Activated CD8-positive, alpha-beta memory T cell treated with anti-CD3 and anti-CD28 coated beads, Interleukin-2, amount 50 U/mL, for 1 hour (primary cell): ENCODE measurements around the gene UAP1.

Source experiments
- DNase-seq: peaks from one replicate; pipeline ENCODE4 v3.0.0-alpha.2; 2020; ENCODE audit errors: extremely low read depth

UAP1 gene

DNA sequence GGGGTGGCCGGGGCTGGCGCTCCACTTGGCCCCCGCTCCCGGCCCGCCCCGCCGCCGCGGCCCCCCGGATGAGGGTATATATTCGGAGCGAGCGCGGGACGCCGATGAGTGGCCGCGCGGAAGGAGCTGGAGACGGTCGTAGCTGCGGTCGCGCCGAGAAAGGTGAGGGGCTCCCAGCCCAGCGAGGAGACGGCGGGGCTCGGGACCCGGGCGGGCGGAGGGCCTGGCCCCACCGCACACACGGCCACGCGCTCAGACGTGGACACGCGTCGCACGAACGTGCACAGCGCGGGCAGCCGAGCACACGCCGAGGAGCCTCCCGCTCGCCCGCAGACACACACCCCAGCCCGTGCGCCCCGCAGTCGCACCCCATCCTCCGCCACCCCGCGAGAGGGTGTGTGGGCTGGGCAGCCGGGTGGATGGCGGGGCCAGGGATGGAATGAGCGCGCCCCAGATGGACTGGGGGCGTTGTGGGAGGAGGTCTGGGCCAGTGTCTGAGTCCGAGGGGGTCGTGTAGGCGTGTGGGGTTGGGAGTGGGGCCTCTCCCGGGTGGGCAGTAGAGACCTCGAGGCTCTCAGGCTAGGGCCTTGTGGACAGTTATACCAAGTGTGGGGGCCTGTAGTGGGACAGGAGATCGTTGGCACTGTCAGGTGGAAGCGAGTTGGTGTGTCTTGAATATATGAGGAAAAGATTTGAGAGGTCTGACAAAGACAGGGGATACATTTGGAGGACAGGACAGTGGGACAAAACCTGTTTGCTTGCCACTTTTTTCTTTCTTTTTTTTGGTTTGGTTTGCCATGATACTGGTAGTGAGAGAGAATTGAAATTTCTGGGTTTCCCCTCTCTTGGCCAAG lies at the start of gene UAP1:
TSS of gene UAP1 (plus strand) at position 107 of the 854 bp plus-strand sequence. CDS start 4,347 bp downstream, outside the sequence.
- no peak for DNase-seq

DNA sequence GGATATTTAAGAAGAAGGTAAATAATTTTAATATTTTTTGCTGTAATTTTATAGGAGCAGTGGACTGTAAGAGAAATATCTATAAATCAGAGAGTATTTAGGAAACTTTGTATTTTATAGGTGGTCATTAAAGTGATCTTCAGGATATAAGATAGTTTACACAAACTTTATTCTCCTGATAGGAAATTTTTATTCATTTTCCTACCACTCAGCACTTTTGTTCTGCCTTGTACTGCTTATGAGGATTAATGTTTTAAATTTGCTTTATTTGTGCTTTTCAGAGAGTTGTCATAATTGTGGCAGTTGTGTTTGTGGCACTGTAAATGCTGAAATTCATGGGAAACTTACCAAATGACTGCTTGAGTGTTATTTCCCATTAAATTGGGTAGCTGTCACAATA lies 34.2 kb upstream of the UAP1 start:
- no peak for DNase-seq

DNA sequence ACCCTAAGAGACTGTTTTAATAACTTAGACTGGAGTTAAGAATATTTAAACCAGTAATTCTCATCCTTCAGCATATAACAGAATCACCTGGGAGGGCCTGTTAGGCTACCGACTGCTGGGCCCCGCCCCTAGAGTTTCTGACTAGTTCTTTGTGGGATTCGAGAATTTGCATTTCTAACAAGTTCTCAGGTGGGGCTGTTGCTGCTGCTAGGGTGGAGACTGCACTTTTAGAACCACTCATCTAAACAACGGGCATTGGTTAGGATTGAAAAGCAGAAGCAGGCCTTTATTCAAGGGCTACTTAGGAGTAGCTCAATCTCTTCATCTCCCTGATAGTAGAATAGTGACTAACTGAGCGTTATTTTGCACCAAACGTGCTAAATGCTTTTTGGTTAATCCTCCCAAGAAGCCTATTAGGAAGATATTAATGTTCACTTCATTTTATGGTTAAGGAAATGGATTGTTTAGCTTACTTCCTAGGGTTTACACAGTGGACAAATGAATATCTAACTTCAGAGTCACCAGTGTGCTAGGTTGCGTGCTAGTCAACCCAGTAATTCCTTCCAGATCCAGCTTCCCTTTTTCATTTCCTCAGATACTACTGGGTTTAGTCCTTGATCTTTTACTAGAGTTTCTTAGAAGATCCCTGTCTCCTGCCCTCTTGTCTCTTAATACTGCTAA lies 31.1 kb upstream of the UAP1 start:
- DNase-seq = no peak

DNA sequence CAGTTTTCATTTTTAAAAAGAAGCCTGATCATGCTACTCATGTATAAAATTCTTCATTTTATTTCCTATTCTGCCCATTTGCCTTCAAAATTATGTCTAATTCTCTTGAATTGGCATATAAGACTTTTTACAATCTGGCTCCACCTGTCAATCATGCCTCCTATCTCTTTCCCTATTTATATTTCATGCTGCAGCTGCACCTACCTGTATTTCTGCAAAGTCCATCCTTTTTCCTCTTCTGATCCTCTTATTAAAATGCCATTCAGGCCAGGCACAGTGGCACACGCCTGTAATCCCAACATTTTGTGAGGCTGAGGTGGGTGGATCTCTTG lies 30.6 kb upstream of the UAP1 start:
- DNase-seq = no peak

DNA sequence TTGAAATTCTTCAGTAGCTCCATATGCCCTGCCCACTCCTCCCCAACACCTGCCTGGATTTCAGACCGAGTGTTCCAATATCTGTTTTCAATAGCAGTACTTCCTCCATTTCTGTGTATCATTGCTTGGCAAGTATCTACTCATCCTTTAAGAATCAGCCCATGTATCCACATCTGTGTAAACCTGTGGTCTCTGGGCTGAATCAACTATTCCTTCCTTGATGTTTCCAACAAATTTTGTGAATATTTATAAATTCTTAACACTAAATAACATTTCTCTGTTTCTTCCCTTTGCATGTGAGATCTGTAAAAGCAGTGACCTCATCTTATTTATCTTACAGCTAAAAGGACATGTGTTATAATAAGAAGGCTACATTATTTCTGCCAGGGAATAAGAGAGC lies 26.0 kb upstream of the UAP1 start:
- no peak for DNase-seq

DNA sequence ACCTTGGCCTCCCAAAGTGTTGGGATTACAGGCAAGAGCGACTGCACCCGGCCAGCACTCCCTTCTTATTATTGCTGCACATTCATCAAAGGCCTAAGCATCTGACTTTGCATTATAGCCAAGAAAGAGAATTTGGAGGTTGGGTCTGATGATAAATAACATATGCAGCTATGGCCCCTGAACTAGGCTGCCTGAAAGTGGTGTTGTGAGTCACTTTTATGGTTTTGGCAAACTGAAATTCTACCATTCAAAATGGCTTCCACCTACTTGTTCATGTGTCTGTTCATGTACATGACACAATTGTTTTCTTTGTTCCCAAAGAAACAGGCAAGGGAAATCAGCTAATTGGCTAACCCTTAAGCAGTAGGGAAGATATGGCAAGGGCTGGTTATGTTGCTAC lies 25.0 kb upstream of the UAP1 start:
- no peak for DNase-seq

DNA sequence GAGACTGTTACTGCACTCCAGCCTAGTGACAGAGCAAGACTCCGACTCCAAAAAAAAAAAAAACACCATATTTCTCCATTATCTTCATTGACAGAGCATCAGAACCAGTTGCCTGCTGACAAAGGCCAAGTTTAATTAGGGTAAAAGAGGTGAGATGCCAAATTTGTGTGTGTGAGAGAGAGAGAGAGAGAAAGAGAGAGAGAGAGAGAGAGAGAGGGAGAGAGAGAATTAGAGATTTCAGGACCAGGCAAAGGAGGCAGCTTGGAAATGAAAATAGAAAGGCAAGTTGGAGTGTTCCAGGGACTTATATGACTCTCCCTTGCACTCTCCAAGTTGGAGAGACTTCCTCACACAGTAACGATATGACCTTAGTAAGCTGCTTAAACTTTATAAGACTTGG lies 24.3 kb upstream of the UAP1 start:
- no peak for DNase-seq

DNA sequence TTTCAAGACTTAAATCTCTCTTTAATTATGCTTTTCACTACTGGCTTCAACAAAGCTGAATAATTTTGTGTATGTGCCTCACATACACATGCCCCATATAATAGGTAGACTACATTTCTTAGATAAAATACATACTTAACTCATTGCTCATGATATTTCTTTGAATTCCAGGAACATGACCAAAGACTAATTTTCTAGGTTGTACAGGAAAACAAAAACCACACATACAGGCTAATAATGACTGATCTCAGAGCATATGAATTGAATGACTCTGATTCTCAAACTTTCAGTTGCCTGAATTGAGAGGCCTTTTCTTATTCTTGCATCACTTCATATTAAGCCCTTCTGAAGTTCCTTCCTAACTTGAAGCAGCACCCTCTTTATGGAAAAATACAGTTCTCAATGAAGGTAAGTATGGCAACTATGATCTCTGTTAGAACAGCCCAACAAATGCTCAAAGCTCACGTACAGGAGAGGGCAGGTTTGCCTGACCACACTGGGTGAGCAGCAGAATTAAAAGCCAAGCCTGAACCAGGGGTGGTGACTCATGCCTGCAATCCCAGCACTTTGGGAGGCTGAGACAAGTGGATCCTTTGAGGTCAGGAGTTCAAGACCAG lies 22.6 kb upstream of the UAP1 start:
- DNase-seq = no peak

DNA sequence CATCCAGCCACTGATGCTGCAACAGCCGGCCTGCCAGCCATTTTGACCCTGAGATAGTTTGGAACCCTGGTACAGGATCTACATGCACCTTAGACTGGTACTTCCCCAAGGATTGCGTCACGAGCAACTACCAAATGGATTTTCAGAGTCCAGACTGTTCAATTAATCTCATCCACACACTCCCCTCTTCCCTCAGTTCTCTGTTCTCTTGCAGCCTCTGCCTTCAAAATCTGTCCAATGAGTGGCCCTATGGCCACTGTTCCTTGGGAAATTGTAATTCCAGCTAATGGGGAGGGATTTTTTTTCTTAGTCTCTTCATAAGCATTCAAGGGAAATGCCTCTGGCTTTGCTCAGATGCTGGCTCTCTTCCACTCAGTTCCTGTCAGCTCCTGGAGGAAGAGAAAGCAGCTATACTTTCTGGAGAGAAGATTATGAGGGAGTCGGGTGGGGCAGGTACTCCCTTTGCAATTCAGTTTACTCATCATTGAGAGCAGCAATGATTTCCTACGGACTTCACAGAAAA lies 19.8 kb upstream of the UAP1 start:
- DNase-seq = no peak

DNA sequence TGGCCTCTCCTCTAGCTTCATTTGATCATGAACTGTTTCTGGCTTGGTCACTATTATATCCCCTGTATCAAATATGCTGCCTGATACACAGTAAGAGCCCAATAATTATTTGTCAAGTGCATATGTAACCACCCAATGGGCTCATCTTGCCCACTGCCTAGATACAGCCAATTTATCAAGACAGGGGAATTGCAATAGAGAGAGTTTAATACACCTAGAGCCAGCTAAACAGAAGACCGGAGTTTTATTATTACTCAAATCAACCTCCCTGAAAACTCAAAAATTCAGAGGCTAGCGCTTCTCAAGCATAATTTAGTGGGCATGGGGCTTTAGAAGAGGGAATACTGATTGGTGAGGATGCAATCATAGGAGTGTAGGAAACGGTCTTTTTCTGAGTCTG lies 18.3 kb upstream of the UAP1 start:
- DNase-seq = no peak

DNA sequence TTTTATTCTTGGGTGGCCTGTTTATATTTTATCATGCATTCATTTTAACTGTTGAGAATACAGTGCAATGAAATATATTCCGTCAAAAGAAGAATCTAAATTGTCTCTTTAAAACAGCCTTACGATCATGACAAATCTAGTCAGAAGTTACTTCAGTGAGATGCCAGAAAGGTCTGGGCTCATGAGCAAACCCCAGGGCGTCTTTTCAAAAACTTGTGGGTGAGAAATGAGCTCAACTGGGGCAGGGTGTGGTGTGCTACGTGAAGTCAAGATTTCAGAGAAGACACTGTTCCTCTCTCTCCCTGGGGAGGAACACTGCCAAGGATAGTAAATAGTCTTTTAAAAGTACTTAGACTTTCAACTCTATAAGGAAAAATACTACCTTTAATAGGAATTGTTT lies 13.4 kb upstream of the UAP1 start:
- no peak for DNase-seq

DNA sequence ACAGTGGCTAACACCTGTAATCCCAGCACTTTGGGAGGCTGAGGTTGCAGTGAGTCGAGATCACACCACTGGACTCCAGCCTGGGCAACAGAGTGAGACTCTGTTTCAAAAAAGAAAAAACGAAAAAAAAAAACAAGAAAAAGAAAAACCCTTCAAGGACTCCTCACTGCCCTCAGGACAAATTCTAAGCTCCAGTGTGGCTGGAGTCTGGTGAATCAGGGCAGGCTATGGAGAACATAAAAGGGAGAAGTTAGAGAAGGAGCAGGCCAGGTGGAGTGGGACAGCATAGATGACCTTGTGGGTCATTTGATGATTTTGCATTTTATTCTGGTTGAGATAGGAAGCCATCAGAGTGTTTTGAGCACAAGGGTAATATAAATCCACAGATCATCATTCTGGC lies 12.5 kb upstream of the UAP1 start:
- no peak for DNase-seq

DNA sequence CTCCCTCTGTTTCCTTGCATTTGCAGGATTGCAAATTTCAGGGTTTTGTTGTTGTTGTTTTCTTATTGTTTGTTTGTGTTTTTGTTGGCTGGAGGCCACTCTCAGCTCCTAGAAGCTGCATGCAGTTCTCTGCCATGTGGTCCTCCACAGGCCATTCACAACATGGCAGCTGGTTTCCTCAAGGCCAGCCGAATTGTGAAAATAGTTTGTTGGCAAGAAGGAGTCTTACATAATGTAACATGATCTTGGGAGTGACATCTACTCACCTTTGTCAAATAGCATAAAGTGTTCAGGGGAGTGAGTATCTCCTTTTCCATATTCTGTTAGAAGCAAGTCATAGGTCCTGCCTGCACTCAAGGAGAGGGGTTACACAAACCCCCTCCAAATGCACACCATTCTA lies 10.6 kb upstream of the UAP1 start:
- no peak for DNase-seq

DNA sequence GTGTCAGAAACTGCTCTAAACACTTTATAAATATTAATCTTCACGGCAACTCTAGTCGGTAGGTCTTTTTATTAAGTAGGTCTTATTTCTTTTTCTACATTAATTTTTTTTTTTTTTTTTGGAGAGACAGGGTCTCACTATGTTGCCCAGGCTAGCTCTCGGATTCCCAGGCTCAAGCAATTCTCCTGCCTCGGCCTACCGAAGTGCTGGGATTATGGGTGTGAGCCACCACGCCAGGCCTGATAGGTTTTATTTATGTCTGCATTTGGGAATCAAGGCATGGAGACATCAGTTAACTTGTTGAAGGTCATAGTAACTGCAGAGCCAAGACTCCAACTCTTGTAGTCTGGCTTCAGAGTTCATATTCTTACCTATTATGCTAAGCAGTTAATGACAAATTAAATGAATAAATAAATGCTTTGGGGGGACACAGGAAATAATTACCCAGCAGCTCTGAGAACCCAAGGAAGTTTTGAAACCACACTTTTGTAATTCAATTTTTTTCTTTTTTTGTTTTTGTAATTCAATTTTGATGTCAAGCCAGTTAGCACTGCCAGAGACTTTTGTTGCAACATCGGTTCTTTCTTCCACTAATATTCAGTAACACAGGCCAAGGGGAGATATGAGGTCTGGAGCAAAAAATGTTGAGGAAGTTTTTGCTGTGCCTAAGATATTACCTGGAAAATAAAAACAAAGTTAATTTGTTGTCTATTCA lies 9.4 kb upstream of the UAP1 start:
- DNase-seq = no peak

DNA sequence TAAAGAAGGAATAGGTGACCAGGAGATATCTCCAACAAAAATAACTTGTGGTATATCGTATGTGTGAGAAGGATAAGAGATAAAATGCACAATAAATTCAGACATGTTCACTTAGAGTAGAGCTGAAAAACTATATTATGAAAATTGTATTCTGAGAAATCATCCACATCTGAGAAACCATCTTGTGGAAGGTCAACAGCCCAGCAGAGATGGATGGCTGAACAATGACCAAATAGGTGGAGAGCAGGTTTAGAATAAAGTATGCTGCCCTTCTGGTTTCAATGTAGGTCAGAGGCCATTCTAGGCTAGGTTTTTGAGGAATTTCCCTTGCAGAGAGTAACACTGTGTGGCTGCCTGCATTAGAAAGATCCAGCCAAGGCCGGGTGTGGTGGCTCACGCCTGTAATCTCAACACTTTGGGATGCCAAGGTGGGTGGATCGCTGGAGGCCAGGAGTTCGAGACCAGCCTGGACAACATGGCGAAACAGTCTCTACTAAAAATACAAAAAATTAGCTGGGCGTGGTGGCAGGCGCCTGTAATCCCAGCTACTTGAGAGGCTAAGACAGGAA lies 8.8 kb upstream of the UAP1 start:
- no peak for DNase-seq

DNA sequence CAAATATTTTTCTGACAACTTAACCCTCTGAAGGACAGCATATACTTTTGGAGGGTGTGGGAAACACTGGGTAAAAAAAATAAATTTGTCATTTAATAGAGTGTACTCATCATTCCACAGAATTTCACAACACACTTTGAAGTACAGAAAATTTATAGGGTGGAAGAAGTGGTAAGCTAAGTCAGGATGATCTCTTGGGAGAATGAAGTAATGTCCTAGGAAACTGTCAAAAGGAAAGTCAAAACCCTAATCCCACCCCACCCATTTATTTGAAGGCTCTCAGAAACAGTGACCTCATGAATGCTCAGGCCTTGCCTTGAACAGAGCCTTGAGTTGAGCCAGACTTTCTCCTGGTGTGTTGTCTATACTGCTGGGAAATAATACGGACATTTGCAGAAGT lies 7.3 kb upstream of the UAP1 start:
- DNase-seq = no peak

DNA sequence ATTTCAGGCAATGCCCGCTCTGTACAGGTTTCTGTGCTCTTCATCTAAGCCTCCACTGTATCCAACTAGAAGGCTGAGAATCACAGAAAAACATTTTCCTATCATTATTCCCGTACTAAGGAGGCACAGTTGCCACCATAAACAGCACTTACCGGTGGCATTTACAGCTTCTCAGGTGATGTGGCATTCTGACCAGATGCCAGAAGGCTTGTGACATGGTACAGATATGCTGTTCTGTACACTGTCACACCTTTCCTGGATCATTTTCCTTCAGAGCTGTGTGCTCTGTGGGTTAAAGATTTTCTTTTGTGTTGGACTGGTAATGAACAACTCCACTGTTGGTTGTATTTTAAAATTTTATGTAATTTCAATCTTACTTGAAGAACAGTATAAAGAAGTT lies 4.0 kb upstream of the UAP1 start:
- DNase-seq = no peak

DNA sequence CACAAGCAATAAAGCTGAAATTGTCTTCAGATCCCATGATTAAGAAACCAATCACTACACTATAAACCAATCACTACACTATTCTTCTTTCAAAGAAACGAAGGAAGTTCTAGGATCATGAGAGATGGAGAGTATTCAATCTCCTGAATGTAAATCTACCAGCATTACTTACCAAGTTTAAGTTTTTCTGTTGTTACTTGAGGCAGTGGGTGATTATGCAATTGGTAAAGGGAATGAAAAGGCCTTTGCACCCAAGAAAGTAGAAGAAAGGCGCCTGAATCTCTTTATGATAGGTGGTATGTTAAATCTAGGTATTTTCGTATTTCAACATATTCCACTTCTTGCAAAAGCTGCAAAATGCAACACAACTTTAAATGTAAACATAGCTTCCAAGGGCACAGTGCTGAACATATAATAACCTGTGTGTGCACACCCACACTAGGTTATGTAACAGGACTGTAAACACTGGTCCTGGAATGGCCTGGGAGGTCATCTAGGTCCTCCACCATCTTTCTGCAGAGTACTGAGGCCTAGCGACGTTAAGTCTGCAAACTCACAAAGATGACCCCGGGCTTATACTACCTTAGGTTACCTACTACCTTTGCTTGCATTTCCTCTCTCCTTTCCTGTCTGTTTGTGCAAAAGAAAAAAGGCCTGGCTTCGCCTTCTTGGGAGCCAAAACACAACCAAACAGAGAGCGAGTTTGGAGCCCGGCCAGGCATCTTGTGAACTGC lies 1.1 kb upstream of the UAP1 start:
- DNase-seq = no peak

DNA sequence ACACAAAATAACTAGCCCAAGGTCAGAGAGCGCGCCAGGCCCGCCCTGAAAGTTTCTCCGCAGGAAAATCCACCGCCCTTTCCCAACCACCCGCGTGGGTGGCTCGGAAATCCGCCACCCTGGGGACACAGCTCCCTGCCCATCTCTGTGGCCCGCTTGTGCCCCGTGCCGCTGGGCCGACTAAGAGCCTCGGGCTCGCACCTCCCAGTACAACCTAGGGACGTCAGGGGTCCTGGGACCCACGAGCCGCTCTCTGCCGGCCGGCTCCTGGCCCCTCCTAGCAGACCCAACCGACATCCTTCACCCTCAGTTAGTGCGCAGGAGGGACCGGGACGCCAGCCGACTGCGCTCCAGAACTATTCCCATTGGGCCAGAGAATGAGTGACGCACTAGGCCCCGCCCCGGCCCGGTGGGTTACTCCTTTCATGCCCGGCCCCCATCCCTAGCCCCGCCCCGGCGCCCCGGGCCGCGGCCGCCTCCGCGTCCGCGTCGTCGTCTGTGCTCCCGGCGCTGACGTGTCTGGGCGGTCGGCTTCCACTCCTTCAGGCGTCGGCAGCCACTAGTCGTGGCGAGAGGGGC lies 396 bp upstream of the UAP1 start:
- peak; percentile 90 for DNase-seq

DNA sequence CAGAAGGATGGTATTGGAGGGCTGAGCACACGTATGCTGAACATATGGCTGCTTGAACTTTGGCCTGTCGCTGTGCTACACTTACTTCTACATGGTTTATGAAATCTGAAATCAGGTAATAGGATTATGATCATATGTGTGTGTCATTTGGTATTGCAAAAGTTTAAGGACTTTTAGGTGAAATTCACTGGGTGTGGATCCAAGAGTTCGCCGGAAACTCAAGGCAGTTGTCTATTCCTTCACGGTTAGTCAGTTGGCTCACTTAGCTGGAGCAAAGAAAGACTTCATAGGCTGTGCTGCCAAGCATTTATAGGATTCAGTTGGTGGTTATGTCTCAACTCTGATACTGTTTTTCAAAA lies 927 bp downstream of the UAP1 start:
- DNase-seq = no peak

DNA sequence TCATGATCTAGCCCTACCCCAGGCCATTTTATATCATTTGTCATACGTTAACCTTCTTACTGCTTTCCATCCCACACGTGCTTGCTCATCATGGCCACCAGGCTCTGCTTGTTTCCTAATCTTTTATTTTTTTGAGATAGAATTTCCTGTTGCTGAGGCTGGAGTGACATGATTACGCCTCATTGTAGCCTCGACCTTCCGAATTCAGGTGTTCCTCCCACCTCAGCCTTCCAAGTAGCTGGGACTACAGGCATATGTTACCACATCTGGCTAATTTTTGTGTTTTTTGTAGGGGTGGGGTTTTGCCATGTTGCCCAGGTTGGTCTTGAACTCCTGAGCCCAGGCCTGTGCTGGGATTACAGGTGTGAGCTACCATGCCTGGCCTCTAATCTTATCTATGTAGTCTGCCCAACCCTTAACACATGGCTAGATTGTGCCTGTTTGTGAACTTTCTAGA lies 3.3 kb downstream of the UAP1 start:
- DNase-seq = no peak
